Ammon's horn (tissue), 1 donor: Measurements from ENCODE around the gene PHKB.
"Not testable (repeated sequence)": the region's sequence is repeated elsewhere in the genome, so short reads cannot be mapped to it uniquely, and the experiment has no call there.

Experiments
- DNase-seq: peaks from one replicate; pipeline ENCODE4 v3.0.0-alpha.2; 2016; ENCODE audit warnings: low spot score

PHKB gene

GRCh38 chr16:47625115-47625567 is 164.0 kb downstream of the PHKB start:
- no peak for DNase-seq

- no peak for DNase-seq
These were observed 165.1 kb downstream of the PHKB start for GRCh38 chr16:47626246-47626645.

DNA sequence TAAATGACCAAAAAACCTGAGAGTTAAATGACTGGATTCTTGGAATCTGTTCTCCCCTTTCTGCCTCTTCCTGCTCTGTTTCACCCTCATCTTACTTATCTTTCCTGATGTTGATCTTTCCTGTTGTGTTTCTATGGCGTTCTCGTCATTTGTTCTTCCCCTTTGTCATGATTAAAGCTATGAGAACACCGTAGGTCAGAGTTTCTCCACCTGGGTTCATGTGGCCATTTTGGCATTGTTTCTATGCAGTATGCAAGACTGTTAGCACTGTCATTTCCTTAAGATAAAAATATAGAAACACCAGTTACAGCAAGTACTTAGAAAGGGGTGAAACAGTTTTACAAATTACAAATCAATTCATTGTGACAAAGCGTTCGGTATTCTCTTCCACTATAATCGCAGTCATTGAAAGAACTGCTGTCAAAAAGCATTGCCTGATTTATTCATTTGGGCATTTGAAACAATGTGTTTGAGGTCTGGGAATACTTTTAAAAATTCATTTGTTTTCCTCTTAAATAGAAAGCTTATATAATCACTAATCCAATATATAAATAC is 166.0 kb downstream of the PHKB start:
- DNase-seq: no peak

DNA sequence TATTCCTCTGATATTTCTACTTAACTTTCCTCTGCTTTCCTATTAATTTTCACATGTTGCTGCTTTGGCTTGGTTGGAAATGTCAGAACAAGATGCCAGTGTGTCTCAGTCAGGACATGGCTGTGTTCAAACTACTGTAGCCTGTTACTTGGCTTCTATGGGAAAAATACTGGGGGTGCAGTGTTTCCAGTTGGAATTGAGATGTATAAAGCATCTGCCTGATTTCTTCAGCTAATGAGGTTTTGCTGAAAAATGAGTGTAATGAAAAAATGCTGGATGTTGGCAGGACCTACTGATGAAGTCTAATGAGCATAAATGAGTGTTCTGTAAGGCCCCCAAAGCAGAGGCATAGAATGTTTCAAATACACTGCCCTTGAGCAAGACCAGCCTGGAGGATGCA is 166.6 kb downstream of the PHKB start:
- no peak for DNase-seq

DNA sequence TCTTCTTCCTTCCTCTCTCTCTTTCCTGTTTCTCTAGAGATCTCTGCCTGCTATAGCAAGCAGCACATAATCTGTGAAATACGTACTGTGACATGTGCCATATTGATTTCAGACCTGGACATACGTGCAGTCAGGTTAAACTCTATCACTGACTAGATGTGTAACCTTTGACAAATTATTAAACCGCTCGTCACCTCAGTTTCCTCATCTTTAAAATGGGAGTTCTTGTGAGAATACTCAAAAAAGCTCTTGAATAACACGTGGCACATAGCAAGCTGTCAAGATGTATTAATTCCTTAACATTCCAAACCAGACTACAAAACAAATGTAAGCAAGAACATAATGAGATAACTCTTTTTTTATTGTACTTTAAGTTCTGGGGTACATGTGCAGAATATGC is 170.0 kb downstream of the PHKB start:
- DNase-seq: no peak

DNA sequence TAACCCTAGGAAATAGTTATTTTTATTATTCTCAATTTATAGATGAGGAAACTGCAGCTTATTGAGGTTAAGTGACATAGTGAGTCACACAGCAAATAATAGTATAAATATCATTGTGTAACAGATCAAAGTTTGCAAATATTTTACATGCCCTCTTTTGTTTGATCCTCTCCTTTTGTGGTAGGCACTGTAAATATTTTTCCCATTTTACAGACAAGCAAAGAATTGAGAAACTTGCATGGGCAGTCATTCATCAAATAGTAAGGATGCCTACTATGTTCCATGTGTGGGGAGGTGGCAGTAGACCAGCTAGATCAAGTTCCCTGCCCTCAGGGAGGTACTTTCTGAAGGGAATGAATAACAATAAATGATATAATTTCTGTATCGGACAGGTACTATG is 173.0 kb downstream of the PHKB start:
- no peak for DNase-seq

GRCh38 chr16:47634727-47635126 is 173.6 kb downstream of the PHKB start:
- DNase-seq: no peak

GRCh38 chr16:47636501-47637099 is 175.5 kb downstream of the PHKB start:
- DNase-seq: no peak

DNA sequence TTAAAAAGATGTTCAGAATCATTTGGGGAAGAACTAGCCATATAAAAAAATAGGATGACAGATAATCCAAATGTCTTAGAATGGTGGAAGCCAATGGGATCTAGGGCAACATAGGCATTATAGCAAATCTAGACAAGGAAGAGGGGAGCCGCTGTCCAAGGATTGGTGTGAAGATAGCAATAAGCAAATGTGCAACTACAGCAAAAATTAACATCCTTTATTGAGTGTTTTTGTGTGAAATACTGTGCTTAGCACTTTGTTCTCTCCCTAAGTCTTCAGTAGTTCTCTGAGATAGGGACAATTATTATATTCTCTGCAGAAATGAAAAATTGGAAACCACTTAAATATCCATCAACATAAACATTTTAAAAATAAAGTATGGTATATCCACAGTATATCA is 177.0 kb downstream of the PHKB start:
- DNase-seq: no peak

- DNase-seq: no peak
These were observed 179.5 kb downstream of the PHKB start for GRCh38 chr16:47640661-47641060.

DNA sequence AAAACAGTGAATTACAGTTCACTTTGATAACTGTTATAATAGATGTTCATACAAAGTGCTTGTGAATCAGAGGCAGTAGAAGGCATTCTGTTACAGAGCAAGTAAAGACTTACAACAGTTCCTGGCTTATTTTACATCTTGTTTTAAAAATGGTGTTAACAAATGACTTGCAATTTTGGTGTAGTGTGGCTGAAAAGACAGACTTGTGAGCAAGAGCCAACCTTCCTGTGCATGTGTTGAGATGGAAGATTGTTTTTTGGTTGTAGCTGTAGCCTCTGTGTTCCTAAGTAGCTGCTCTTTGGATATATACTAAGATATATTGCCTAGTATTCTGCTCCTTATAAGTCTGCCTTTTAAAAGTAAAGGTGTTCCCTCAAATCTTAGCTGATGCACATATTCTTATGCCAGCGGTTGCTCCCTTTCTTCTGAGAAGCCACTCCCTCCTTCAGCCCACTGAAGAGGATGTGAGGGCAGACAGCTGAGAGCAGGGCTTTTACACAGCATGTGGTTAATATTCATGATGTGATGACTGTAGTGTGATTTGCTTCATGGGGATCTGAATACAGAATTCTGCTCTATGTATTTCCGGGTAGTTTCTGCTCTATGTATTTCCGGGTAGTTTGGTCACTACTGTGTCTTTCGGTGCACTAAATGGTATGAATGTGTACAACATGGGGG is 182.3 kb downstream of the PHKB start:
- DNase-seq: no peak

- no peak for DNase-seq
These were observed 183.0 kb downstream of the PHKB start for GRCh38 chr16:47644166-47644565.

- DNase-seq: no peak
These were observed 183.5 kb downstream of the PHKB start for GRCh38 chr16:47644661-47645060.

DNA sequence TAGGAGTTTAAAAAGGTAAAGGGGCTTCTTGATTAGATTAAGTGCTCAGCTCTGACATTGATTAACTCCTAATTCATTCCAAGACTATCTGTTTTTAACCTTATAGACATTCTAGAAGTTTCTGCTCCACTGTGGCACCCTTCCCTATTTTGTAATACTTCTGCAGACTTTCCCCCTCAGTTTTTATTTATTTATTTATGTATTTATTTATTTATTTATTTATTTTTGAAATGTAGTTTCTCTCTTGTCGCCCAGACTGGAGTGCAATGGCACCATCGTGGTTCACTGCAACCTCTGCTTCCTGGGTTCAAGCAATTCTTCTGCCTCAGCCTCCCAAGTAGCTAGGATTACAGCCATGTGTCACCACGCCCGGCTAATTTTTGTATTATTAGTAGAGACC is 185.8 kb downstream of the PHKB start:
- DNase-seq: no peak

DNA sequence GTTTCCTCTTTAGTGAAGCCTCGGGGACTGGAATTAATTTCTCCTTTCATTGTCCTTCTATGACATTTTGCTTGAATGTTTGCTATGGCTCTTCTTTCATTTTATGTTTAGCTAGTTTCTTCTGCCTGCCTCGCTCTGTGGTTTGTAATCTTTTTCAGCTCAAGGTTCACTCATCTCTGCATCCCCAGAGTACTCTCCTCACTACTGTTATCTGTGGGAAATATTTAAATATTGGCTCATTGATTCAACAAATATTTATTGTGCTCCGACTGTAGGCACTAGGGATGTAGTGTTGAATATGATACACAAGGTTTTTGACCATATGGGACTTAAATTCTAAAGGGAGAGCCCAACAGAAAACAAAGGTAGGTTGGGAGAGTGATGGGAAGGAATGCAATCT is 195.9 kb downstream of the PHKB start:
- no peak for DNase-seq

- no peak for DNase-seq
These were observed 196.8 kb downstream of the PHKB start for GRCh38 chr16:47657977-47658376.

DNA sequence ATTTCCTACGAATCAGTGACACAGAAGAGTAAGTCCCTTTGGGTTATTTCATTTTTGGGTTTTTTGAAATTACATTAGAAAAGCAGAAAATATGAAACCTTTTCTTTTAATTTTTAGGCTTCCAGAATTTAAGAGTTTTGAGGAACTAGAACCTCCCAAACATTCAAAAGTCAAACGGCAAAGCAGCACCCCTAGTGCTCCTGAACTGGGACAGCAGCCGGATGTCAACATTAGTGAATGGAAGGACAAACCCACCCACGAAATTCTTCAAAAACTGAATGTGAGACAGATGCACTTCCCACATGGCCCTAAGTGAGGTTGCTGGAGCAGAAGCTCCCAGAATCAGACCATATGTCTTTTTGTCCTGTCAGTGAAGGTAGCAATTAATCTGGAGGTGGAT is 199.4 kb downstream of the PHKB start:
- no peak for DNase-seq

DNA sequence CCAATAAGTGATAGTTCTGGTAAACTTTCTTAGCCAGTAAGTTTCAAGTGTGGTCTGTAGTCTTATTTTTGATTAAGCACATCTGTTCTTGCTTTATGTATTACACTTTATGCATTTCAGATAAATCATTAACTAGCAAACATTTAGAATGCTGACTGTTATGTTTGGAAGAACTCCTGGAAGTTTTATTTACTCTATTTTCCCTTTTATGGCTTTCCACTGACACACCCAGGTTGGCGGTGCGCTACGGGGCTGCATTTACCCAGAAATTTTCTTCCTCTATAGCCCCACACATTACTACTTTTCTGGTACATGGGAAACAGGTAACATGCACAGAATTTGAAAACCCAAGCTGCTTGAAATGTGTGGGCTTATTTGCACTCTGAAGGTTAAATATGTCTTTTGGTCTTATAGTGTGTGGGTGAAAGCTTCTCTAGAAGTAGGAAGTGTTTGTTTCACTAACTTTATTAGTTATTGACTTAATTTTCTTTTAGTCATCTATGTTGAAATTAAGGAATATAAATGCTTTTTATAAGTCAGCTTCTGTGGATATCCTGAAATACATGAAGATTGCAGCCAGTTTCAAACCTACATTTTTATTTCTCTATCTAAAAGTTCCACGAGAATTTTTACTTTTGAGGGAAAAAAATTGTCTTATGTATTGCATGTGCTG is 203.7 kb downstream of the PHKB start:
- no peak for DNase-seq

DNA sequence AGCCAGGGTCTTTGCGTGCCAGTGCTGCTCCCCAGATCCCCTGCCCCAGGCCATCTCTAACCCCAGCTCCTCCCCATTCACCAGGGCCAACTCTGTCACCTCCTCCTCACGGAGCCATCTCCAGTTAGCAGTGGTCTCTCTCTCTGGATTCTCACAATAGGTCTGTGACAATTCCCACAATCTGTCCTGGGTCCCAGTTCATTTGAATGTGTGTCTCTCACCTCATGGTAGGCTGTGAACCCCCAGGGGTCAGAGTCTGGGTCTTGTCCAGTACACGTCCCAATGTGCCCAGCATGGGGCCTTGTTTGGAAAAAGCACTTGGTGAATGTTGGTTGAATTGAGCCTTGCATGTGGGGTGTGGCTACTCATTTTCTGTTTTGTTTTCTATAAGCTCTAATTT is 205.3 kb downstream of the PHKB start:
- no peak for DNase-seq

- DNase-seq: no peak
These were observed 206.8 kb downstream of the PHKB start for GRCh38 chr16:47667956-47668355.

DNA sequence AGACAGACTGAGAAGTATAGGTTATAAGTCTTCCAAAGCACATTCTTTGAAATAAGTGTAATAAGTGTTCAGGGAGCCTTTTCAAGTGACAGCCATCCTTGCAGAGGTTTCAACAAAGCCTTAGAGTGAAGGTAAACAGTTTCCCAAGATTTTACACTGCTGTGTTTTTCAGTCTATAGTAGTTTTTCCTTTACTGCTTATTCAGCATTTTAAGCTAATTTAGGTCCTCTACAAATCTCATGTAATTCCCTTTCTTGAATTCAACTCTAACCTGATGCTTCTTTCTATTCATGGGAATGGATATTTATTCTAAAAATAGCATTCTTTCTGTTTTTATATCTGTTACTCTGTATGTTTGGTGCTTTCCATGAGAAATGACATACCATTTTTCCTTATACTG is 211.3 kb downstream of the PHKB start:
- DNase-seq: no peak

DNA sequence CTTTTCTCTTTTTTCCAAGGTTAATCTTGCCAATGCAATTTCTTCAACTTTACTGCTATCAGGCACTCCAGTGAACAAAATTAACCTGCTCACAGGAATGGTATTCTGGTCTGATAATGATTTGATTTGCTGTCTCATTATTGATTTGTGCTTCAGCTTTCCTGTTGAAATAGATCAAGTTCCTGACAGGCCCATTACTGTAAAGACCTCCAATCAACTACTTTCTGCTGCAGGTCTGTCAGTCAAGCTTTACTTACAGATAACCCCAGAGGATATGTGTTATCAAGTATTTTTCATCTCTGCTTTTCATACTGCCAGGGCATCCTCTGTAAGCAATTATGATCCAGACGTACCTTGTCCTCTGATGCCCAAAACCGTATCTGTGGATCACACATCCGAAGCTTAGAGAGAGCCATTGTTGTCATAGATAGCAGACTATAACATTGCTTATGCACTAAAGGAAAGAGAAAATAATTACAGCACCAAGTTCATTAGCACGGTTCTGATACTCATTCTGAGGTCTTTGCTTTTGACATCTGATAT is 215.6 kb downstream of the PHKB start:
- DNase-seq: no peak

- DNase-seq: not testable (repeated sequence)
These were observed 220.4 kb downstream of the PHKB start for GRCh38 chr16:47681571-47681970.
